Activated T-cell treated with anti-CD3 and anti-CD28 coated beads, Interleukin-2, amount 50 U/mL, for 4 hours (primary cell): ENCODE measurements around the gene SLC39A10. TPM values are rescaled to one million over a fixed set of nuclear protein-coding genes. Genes with fewer than 3 reads are reported as not detected.
"Not testable (repeated sequence)": the region's sequence is repeated elsewhere in the genome, so short reads cannot be mapped to it uniquely, and the experiment has no call there.

ENCODE experiments used
- ATAC-seq, 2 donors: fragments of 200-7000 bp; cut with Tn5 transposase; one replicate each; pipeline ENCODE4 v1.10.0; 2021
- DNase-seq: peaks from one replicate; pipeline ENCODE4 v3.0.0-alpha.2; 2020
- H3K27me3 Mint-ChIP-seq: one replicate; pipeline ENCODE4 v1.8.0; 2021; ENCODE audit warnings: low read depth, mixed read lengths
- H3K36me3 Mint-ChIP-seq: one replicate; pipeline ENCODE4 v1.8.0; 2022; ENCODE audit warnings: mixed read lengths; ENCODE audit not compliant: insufficient read depth
- H3K4me1 Mint-ChIP-seq: one replicate; pipeline ENCODE4 v1.8.0; 2021; ENCODE audit warnings: low read depth, mixed read lengths
- H3K4me3 Mint-ChIP-seq: one replicate; pipeline ENCODE4 v1.8.0; 2021; ENCODE audit warnings: mild to moderate bottlenecking, moderate library complexity, mixed read lengths
- H3K9me3 Mint-ChIP-seq: one replicate; pipeline ENCODE4 v1.8.0; 2021; ENCODE audit warnings: mixed read lengths
- total RNA-seq, 3 donors: library from RNA; stranded (reverse); gene quantifications; one replicate each; pipeline ENCODE4 v1.2.1, GENCODE V29; 2021

The SLC39A10 gene
- total RNA-seq, 3 donors from 2014 or later = 17.1 to 21.2 (median 17.8) TPM

- H3K4me1 Mint-ChIP-seq = peaks cover 5% of the 10 kb centered on the region
- no peaks in the 10 kb centered on the region for H3K36me3 Mint-ChIP-seq
- no peak for ATAC-seq
- H3K9me3 Mint-ChIP-seq = no peaks in the 10 kb centered on the region
- DNase-seq = no peak
- no peak overlapping the region for H3K4me3 Mint-ChIP-seq
- H3K27me3 Mint-ChIP-seq = no peaks in the 10 kb centered on the region
These were observed 20.1 kb upstream of the SLC39A10 start for GRCh38 chr2:195636890-195637289.

GRCh38 chr2:195638750-195639149, 18.3 kb upstream of the SLC39A10 start:
- Mint-ChIP-seq H3K4me3 (no peak overlapping the region), H3K36me3 (no peaks in the 10 kb centered on the region), H3K4me1 (peaks cover 4% of the 10 kb centered on the region), H3K27me3 (no peaks in the 10 kb centered on the region), H3K9me3 (no peaks in the 10 kb centered on the region)
- no peak for DNase-seq
- no peak for ATAC-seq

- no peak for ATAC-seq
- no peaks in the 10 kb centered on the region for H3K27me3 Mint-ChIP-seq
- DNase-seq = no peak
- H3K36me3 Mint-ChIP-seq = no peaks in the 10 kb centered on the region
- no peak overlapping the region for H3K4me3 Mint-ChIP-seq
- H3K9me3 Mint-ChIP-seq = no peaks in the 10 kb centered on the region
- peaks cover 5% of the 10 kb centered on the region for H3K4me1 Mint-ChIP-seq
These were observed 17.7 kb upstream of the SLC39A10 start for GRCh38 chr2:195639238-195639858.

DNA sequence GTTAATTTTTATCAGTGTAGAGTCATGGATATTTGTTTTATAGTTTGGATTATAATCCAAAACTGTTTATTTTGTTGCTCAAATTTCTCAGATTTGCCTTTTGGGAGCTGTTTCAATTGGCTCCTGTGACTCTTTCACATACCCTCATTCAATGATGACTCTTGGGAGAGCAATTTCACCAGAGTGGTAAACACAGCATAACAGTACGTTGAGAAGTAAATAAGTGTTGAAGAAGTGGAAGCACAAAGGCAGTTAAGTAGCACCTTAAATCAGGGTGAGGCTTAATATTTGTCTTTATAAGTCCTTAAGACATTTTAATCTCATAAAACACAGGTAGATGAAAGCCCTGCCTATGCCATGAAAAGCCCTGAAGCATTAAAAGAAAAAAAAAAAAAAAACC, 17.1 kb upstream of the SLC39A10 start:
- Mint-ChIP-seq H3K9me3 (no peaks in the 10 kb centered on the region), H3K4me3 (no peak overlapping the region), H3K4me1 (peaks cover 5% of the 10 kb centered on the region), H3K27me3 (no peaks in the 10 kb centered on the region), H3K36me3 (no peaks in the 10 kb centered on the region)
- no peak for DNase-seq
- no peak for ATAC-seq

DNA sequence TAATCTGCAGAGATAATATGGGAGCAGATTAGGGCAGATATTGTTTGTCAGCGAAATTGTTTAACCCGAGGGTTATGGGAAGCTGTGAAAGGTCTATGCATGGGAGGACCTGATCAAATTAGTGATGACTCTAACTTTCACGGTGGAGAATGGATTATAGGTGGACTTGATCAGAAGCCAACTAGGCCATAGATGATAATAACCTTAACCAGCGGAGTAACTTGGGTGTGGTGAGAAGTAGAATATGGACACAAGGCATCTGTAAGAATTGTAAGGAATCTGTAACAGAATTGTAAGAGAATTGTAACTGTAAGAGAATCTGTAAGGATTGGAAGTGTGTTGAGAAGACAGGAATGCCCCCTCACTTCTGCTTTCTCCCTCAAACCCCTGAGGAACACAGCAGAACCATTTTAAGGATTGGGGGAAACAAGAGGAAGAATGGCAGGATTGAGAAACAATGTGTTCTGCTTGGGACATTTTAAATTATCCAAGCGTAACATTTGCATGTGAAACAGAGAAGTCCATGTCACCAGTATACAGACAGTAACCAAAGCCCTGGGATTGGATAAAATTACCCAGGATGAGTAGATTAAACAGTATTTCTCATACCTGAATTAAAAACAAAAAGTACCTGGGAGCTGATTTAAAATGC, 14.9 kb upstream of the SLC39A10 start:
- Mint-ChIP-seq H3K4me3 (no peak overlapping the region), H3K27me3 (no peaks in the 10 kb centered on the region), H3K9me3 (no peaks in the 10 kb centered on the region), H3K4me1 (peaks cover 12% of the 10 kb centered on the region), H3K36me3 (no peaks in the 10 kb centered on the region)
- ATAC-seq (no peak), DNase-seq (no peak)

DNA sequence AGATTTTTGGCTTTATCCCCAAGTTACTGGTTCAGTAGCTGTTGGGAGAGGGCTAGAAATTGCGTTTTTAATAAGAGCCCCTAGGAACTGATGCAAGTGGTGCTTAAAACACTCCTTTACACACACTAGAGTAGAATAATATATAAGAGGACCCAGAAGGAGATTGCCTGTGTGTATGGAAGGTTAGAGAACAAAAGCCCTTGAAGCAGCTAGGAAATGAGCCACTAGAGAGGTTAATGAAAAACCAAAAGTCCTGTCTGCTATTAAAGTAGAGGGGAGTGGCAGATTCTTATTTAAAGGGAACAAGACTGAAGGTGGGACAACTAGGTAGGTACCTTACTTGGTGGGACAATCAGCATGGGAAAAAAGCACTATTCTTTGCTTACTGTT, 14.4 kb upstream of the SLC39A10 start:
- Mint-ChIP-seq H3K4me1 (peaks cover 13% of the 10 kb centered on the region), H3K27me3 (no peaks in the 10 kb centered on the region), H3K9me3 (no peaks in the 10 kb centered on the region), H3K4me3 (no peak overlapping the region), H3K36me3 (no peaks in the 10 kb centered on the region)
- ATAC-seq = no peak
- DNase-seq = no peak

DNA sequence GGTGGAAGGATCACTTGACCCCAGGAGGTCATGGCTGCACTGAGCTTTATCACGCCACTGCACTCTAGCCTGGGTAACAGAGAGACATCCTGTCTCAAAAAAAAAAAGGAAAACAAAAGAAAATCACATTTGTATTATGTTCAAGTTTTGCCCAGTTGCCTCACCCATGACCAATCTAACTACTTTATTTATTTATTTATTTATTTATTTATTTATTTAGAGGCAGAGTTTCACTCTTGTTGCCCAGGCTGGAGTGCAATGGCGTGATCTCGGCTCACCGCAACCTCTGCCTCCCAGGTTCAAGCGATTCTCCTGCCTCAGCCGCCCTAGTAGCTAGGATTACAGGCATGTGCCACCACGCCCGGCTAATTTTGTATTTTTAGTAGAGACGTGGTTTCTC, 12.3 kb upstream of the SLC39A10 start:
- H3K4me1 Mint-ChIP-seq = peaks cover 22% of the 10 kb centered on the region
- not testable (repeated sequence) for H3K36me3 Mint-ChIP-seq, DNase-seq, H3K27me3 Mint-ChIP-seq, H3K9me3 Mint-ChIP-seq, ATAC-seq, H3K4me3 Mint-ChIP-seq

DNA sequence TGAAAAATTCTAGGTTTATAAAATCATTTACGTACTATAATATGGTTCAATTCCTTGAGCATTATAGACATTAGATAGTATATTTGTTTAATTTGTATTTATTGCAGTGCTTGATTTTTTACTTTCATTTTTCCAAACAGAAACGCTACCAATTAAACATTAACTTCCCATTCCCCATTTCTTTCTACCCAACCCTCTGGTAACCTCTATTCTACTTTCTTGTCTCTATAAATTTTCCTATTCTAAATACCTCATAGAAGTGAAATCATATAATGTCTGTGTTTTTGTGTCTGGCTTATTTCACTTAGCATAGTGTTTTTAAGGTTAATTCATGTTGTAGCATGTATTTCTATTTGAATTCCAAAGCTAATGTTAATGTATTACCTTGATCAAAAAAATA, 11.6 kb upstream of the SLC39A10 start:
- no peak overlapping the region for H3K4me3 Mint-ChIP-seq
- no peak for DNase-seq
- peaks cover 28% of the 10 kb centered on the region for H3K4me1 Mint-ChIP-seq
- H3K27me3 Mint-ChIP-seq = no peaks in the 10 kb centered on the region
- no peak for ATAC-seq
- H3K9me3 Mint-ChIP-seq = no peaks in the 10 kb centered on the region
- H3K36me3 Mint-ChIP-seq = no peaks in the 10 kb centered on the region

DNA sequence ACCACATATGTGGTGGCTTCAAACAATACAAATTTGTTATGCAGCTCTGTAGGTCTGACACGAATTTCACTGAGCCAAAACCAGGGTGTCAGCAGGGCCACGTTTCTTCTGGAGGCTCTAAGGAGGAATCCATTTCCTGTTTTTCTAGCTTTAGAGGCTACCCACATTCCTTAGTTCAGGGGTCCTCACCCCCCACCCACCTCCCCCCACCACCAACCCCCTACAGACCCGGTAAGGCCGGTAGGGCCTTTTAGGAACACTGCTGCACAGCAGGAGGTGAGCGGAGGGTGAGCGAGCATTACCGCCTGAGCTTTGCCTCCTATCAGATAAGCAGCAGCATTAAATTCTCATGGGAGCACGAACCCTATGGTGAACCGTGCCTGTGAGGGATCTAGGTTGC, 10.6 kb upstream of the SLC39A10 start:
- Mint-ChIP-seq H3K4me1 (peaks cover 29% of the 10 kb centered on the region), H3K36me3 (no peaks in the 10 kb centered on the region), H3K4me3 (no peak overlapping the region), H3K27me3 (no peaks in the 10 kb centered on the region), H3K9me3 (no peaks in the 10 kb centered on the region)
- DNase-seq (no peak), ATAC-seq (no peak)

GRCh38 chr2:195647302-195647701, 9.7 kb upstream of the SLC39A10 start:
- ATAC-seq = no peak

GRCh38 chr2:195648370-195648769, 8.7 kb upstream of the SLC39A10 start:
- peaks cover 26% of the 10 kb centered on the region for H3K4me1 Mint-ChIP-seq
- not testable (repeated sequence) for ATAC-seq, H3K9me3 Mint-ChIP-seq, H3K36me3 Mint-ChIP-seq, H3K27me3 Mint-ChIP-seq, DNase-seq
- peak overlapping the region; percentile 20 for H3K4me3 Mint-ChIP-seq

More at GRCh38 chr2:195647302-195647701, 9.7 kb upstream of the SLC39A10 start:
- DNase-seq = no peak
- Mint-ChIP-seq H3K4me1 (peaks cover 29% of the 10 kb centered on the region), H3K4me3 (no peak overlapping the region), H3K27me3 (no peaks in the 10 kb centered on the region), H3K9me3 (no peaks in the 10 kb centered on the region), H3K36me3 (no peaks in the 10 kb centered on the region)

GRCh38 chr2:195648787-195649186, 8.2 kb upstream of the SLC39A10 start:
- H3K4me3 Mint-ChIP-seq = peak overlapping the region; percentile 57

GRCh38 chr2:195649629-195650190, 7.3 kb upstream of the SLC39A10 start:
- H3K4me3 Mint-ChIP-seq = peak overlapping the region; percentile 13
- DNase-seq = no peak
- peaks cover 24% of the 10 kb centered on the region for H3K4me1 Mint-ChIP-seq

More at GRCh38 chr2:195648787-195649186, 8.2 kb upstream of the SLC39A10 start:
- ATAC-seq (peak; percentile 46 to 78), DNase-seq (no peak)
- Mint-ChIP-seq H3K9me3 (no peaks in the 10 kb centered on the region), H3K4me1 (peaks cover 24% of the 10 kb centered on the region), H3K36me3 (no peaks in the 10 kb centered on the region), H3K27me3 (no peaks in the 10 kb centered on the region)

GRCh38 chr2:195651046-195651445, 6.0 kb upstream of the SLC39A10 start:
- DNase-seq = no peak
- H3K4me1 Mint-ChIP-seq = peaks cover 23% of the 10 kb centered on the region
- H3K9me3 Mint-ChIP-seq = no peaks in the 10 kb centered on the region
- no peak overlapping the region for H3K4me3 Mint-ChIP-seq
- H3K36me3 Mint-ChIP-seq = no peaks in the 10 kb centered on the region
- ATAC-seq = no peak
- no peaks in the 10 kb centered on the region for H3K27me3 Mint-ChIP-seq

More at GRCh38 chr2:195649629-195650190, 7.3 kb upstream of the SLC39A10 start:
- ATAC-seq = no peak
- no peaks in the 10 kb centered on the region for H3K27me3 Mint-ChIP-seq
- no peaks in the 10 kb centered on the region for H3K9me3 Mint-ChIP-seq
- no peaks in the 10 kb centered on the region for H3K36me3 Mint-ChIP-seq

GRCh38 chr2:195652911-195653310, 4.1 kb upstream of the SLC39A10 start:
- Mint-ChIP-seq H3K27me3 (no peaks in the 10 kb centered on the region), H3K4me3 (no peak overlapping the region), H3K36me3 (no peaks in the 10 kb centered on the region), H3K9me3 (no peaks in the 10 kb centered on the region), H3K4me1 (peaks cover 25% of the 10 kb centered on the region)
- no peak for ATAC-seq
- no peak for DNase-seq
